Liver (tissue), 3 donors: ENCODE data around the gene TUBB2A.

Source experiments
- EGR1 ChIP-seq, 2 donors: IDR thresholded peaks; 2 replicates each; pipeline ENCODE4 v1.6.1; 2016 to 2018; ENCODE audit warnings: antibody characterized with exemption in 2 of 2, low read depth in 2 of 2
- GABPA ChIP-seq, 2 donors: IDR thresholded peaks in 1 of 2; conservative IDR thresholded peaks in 1 of 2; 2 replicates each; pipeline ENCODE4 v1.6.1; 2016; ENCODE audit warnings: antibody characterized with exemption in 2 of 2, mild to moderate bottlenecking in 1 of 2, moderate library complexity in 1 of 2
- JUND ChIP-seq, 2 donors: IDR thresholded peaks; 2 replicates each; pipeline ENCODE4 v1.6.1; 2016; ENCODE audit warnings: antibody characterized with exemption in 2 of 2
- TAF1 ChIP-seq: conservative IDR thresholded peaks from 2 replicates; pipeline ENCODE4 v1.6.1; 2016; ENCODE audit warnings: antibody characterized with exemption, mild to moderate bottlenecking
- TF ChIP-seq, protein P1 (sequence below): fragments of 150-350 bp; IDR thresholded peaks from 2 replicates; pipeline ENCODE4 v1.5.1; 2017; ENCODE audit warnings: improper control_type of control experiment, low read depth, low read length; ENCODE audit not compliant: missing input control
- TF ChIP-seq, protein P2 (sequence below): IDR thresholded peaks from 2 replicates; pipeline ENCODE4 v1.6.1; 2016; ENCODE audit warnings: antibody characterized with exemption
- TF ChIP-seq, protein P3 (sequence below): IDR thresholded peaks from 2 replicates; pipeline ENCODE4 v1.6.1; 2016; ENCODE audit warnings: antibody characterized with exemption
- TF ChIP-seq, protein P4 (sequence below): IDR thresholded peaks from 2 replicates; pipeline ENCODE4 v1.6.1; 2016; ENCODE audit warnings: antibody characterized with exemption
- donor health status: healthy.
- donor health status: healthy.

DNA sequence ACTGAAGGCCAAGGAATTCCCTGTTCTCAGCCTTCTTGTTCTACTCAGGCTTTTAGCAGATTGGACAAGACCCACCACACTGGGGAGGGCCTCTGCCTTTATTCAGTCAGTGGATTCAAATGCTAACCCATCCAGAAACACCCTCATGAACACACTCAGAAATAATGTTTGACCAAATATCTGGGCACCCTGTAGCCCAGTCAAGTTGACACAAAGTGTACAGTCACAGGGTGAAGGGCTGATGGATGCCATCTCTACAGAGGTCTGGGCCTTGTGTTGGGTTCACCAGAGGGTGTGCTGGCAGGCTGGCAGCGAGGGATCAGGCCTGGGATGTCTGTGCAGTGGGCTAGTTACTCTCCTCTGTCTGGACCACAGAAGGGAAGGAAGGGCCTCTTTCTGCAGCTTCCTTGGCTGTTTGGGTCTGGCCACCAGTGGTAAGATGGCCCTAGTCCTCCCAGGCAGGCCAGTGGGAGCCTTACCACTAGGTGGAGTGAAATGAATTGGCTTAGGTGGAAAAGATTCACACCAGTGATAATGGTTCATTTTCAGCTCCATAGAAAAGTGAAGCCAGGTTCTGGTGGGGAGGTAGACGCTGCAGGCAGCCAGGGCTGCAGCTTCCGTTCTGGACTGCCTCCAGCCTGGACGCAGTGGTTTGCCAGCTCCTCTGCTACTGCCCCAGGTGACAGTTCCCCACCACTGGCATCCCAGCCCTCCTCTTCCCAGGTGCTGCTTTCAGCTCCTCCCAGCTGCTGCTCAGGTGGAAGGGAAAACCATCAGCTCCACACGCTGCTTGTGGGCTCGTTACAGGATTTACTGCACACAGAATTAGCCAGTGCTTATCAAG, 9.2 kb downstream of the TUBB2A start:
- TF ChIP-seq, protein P1, sequence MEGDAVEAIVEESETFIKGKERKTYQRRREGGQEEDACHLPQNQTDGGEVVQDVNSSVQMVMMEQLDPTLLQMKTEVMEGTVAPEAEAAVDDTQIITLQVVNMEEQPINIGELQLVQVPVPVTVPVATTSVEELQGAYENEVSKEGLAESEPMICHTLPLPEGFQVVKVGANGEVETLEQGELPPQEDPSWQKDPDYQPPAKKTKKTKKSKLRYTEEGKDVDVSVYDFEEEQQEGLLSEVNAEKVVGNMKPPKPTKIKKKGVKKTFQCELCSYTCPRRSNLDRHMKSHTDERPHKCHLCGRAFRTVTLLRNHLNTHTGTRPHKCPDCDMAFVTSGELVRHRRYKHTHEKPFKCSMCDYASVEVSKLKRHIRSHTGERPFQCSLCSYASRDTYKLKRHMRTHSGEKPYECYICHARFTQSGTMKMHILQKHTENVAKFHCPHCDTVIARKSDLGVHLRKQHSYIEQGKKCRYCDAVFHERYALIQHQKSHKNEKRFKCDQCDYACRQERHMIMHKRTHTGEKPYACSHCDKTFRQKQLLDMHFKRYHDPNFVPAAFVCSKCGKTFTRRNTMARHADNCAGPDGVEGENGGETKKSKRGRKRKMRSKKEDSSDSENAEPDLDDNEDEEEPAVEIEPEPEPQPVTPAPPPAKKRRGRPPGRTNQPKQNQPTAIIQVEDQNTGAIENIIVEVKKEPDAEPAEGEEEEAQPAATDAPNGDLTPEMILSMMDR: no peak
- no peak for TF ChIP-seq TAF1
- TF ChIP-seq, protein P2, sequence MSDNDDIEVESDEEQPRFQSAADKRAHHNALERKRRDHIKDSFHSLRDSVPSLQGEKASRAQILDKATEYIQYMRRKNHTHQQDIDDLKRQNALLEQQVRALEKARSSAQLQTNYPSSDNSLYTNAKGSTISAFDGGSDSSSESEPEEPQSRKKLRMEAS: no peak
- no peak for TF ChIP-seq GABPA (IDR thresholded peaks at IDR 0.05 in 1 of 2, conservative IDR thresholded peaks at IDR 0.05 in 1 of 2)
- TF ChIP-seq, protein P3, sequence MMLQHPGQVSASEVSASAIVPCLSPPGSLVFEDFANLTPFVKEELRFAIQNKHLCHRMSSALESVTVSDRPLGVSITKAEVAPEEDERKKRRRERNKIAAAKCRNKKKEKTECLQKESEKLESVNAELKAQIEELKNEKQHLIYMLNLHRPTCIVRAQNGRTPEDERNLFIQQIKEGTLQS: no peak
- no peak for TF ChIP-seq JUND (IDR thresholded peaks at IDR 0.05)
- TF ChIP-seq EGR1 (IDR thresholded peaks at IDR 0.05; ENCODE audit: low read depth in 2 of 2): no peak
- TF ChIP-seq, protein P4, sequence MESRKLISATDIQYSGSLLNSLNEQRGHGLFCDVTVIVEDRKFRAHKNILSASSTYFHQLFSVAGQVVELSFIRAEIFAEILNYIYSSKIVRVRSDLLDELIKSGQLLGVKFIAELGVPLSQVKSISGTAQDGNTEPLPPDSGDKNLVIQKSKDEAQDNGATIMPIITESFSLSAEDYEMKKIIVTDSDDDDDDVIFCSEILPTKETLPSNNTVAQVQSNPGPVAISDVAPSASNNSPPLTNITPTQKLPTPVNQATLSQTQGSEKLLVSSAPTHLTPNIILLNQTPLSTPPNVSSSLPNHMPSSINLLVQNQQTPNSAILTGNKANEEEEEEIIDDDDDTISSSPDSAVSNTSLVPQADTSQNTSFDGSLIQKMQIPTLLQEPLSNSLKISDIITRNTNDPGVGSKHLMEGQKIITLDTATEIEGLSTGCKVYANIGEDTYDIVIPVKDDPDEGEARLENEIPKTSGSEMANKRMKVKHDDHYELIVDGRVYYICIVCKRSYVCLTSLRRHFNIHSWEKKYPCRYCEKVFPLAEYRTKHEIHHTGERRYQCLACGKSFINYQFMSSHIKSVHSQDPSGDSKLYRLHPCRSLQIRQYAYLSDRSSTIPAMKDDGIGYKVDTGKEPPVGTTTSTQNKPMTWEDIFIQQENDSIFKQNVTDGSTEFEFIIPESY: no peak
